GM18511 (cell line): ENCODE results near the gene MCC.

Experiments
- ATAC-seq: cut with Tn5 transposase; IDR thresholded peaks from one replicate; pipeline ENCODE4 v1.9.1; 2021; ENCODE audit warnings: mild to moderate bottlenecking, moderate library complexity; ENCODE audit not compliant: unreplicated experiment

Gene MCC

DNA sequence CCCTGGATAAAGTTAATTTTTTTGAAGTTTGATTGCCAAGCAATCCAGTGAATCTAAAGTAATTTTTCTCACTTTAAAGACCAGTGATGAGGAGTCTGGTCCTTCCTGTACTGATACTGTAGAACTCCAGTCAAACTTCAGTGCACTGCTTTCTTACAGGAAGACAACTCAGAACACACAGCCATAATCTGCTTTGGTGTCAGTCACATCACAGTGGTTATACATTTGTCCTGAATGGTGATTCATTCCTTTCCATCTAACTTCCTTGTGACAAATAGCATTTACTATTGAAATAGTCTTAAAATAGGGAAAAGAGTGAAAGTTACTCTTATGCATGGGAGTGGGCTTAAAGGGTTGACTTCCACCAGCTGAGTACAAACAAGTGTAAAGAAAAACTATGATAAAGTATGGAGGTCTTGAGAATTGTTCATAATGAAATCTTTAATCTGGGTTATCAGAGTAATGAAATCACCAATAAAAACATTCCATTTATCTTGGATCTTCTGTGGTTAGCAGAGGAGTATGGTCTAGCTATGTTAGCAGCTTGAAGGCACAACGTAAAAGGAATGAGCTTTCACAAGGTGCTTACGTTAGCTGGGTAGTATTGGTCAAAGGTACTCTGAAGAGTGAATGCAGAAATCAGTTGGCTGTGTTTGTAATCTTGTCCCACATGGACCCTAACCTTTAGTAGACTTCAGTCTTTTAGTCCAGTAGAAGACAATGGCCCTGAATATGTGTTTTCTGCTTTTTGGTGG, 470.2 kb downstream of the MCC start:
- ATAC-seq, result no peak

DNA sequence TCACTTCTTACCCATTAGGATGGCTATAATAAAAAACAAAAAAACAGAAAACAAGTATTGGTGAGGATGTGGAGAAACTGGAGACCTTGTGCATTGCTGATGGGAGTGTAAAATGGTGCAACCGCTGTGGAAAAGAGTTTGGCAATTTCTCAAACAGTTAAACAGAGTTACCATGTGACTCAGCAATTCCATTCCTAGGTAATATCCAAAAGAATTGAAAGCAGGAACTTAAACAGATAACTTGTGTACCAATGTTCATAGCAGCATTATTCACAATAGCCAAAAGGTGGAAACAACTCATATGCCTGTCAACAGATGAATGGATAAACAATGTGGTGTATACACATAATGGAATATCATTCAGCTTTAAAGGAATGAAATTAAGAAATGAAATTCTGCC, 482.8 kb downstream of the MCC start:
- no peak for ATAC-seq

- ATAC-seq, result no peak
Observed at GRCh38 chr5:113003763-113004162, 484.5 kb downstream of the MCC start.

DNA sequence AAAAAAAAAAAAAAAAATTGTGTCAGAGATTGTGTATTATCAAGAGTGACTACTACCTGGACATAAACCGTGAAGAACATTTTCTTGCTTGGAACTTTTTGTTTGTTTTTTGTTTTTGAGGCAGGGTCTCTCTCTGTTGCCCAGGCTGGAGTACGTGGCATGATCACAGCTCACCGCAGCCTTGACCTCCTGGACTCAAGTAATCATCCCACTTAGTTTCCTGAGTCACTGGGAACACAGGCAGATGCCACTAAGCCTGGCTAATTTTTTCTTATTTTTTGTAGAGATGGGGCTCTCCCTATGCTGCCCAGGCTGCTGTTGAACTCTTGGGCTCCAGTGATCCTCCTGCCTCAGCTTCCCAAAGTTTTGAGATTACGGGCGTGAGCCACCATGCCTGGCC, 485.8 kb downstream of the MCC start:
- no peak for ATAC-seq

DNA sequence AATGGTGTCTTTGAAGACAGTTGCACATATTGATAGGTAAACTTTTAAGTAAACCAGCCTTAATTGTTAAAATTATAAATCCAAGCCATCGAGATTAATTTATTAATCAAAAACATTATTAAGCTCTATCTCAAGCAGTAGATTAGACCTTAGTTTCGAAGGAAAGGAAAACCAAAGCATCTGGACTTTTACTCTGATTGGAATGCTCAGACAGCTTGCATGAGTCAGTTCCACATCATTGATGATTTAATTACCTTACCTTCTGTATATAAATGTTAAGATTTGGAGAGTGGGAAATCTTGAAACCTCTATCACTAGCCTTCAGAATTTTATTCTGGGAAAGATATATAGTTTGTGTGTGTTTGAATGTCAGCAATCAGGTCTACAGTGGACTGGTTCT, 487.8 kb downstream of the MCC start:
- no peak for ATAC-seq

DNA sequence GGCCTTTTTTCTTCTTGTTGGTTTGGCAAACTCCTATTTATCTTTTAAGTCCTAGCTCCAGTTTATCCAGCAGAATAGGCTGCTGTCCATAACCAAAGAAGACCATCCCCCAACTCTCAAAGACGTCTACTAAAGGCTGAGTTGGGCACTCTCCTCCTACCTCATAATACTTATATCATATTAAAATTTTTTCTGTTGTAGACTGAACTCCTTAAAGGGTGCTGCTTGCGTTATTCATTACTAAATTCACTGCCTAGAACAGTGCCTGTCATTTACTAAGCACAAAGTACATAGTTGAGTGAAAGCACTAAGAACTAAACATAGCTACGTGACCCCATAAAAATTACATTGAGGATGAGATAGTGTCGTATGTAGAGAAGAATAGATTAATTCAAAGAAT, 490.0 kb downstream of the MCC start:
- ATAC-seq, result no peak

DNA sequence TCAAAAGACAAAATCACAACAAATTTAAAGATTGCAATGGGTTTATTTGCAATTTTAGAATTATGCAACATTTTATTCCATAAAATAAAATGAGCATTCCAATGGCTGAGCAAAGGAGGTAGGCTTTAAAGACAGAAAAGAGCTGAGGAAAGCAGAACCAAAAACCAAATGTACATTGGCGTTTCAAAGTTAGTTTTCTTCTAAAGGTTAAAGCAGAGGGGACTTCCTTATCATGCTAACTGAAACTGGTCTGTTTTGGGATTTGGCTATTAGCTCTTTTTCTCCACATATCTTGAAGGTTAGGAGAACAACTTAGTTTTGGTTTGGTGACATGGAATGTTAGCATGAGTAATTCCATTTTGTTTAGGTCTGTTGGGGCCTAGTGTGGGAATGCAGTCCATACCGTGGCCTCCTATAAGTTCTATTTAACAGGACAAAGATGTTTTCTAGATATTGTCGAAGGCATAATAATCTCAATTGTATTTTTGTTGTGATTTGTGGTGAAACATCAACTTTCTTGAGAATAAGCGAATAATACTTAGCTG, 491.4 kb downstream of the MCC start:
- ATAC-seq, result no peak

DNA sequence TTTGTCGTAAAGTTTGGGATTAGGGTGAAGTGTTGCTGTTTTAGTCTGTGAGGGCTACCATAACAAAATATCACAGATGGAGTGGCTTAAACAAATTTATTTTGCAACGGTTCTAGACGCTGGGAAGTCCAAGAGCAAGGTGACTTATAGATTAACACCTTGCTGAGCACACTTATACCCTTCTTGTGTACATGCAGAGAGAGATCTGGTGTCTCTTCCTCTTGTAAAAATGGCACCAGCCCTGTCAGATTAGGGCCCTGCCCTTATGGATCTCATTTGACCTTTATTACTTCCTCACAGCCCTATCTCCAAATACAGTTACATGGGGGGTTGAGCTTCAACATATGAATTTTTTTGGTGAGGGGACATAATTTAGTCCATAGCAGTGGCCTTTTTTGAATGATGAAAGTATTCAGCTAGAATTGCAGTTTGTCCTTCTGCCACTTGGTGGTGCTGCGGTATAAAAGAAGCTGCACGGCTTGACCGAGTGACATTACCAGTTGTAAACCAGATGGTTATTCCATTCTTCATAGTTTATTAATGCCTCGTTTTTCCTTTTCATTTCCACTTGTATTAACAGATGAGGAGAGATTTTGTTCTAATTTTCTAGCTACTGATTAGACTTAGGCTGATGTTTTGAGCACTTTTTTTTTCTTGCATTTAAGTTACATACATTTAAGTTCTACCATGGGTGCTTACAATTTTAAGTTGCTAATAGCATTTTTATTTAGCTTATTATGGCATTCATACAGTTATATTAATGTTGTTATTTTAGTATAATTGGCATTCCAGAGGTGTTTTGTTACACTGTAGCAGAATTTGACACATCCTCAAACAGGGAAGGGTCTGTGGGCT, 492.3 kb downstream of the MCC start:
- ATAC-seq, result peak; percentile 89

DNA sequence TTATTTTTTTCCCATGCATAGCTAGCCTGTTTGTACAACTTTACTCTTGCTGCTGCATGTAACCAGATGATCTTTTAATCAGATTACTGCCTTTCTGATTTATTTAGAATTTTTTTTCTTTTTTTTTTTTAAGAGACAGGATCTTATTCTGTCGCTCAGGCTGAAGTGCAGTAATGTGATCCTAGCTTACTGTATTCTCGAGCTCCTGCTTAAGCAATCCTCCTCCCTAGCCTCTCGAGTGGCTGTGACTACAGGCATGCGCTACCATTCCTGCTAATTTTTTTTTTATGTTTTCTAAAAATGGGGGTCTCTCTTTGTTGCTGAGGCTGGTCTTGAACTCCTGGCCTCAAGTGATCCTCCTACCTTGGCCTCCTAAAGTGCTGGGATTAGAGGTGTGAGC, 502.0 kb downstream of the MCC start:
- no peak for ATAC-seq

GRCh38 chr5:112983363-112983762, 504.9 kb downstream of the MCC start:
- ATAC-seq, result no peak

GRCh38 chr5:112979723-112980122, 508.5 kb downstream of the MCC start:
- no peak for ATAC-seq

DNA sequence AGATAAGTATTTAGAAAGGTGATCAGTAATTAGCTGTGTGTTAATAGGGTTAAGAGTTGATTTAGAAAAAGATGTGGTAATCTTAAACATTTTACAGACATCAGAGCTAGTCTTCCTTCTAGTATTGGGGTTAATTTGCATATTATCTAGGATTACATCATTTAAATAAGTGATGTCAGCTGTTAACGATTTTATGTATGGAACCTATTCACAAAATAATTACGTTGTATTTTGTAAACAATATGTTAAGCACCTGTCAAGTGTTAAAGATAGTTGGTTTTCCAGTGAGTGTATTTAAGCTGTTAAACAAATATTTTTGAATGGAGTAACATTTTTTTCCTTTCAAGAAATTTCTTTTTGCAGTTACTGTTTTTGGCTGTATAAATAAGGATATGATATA, 509.4 kb downstream of the MCC start:
- no peak for ATAC-seq

DNA sequence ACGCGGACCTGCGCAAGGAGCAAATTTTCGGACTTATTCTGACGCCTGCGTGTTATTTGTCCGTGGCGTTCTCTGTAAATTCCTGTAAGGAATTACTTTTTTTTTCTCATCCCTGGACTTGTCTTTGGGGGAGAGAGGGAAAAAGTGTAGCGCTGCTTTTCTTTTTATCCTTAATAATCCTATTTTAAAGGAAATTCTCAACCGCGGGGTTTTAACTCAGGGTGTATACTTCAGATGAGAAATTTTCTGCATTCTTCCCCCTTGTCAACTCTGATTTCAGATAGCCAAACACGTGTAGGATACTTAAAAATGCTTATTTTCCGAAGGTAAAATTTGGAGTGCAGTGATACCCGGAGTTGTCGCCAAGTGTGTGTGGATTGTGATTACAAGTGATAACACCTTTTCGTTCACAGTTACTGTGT, 510.8 kb downstream of the MCC start:
- no peak for ATAC-seq

- peak; percentile 97 for ATAC-seq
Observed at GRCh38 chr5:112976432-112977309, 511.6 kb downstream of the MCC start, which contains the start of gene DCP2. Gene DCP2, plus strand, starts transcription at chr5:112976798. Its CDS starts 136 bp downstream, at chr5:112976934.

DNA sequence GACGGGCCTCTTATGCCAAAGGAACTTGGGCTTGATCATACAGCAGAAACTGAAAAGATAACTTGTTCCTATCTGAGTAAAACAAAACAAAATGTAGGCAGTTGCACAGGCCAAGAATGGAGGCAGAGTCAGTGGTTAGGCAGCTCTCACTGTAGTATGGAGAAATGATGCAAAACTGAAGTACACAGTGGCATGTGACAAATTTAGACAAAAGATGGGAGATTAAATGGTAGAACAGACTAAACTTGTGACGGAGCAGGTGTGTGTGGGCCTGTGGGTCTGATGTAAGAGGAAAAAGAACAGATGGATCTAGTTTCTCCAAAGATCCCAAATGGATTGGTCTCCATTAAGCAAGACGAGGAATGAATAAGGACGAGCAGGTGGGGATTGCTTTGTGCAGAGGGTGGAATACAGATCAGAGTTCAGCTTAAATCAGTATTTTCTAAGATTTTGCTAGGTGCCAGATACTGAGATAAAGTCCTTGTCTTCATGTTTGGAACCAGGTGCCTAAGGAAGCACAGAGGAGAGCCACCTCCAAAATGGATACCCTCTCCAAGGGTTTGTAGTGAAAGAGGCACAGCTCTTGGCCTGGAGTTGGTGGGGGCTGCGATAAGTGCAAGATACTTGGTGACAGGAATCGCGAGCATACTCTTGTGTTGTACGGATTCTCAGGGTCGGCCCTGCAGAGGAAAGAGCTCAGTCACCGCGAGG, 512.4 kb downstream of the MCC start:
- ATAC-seq, result peak; percentile 41

DNA sequence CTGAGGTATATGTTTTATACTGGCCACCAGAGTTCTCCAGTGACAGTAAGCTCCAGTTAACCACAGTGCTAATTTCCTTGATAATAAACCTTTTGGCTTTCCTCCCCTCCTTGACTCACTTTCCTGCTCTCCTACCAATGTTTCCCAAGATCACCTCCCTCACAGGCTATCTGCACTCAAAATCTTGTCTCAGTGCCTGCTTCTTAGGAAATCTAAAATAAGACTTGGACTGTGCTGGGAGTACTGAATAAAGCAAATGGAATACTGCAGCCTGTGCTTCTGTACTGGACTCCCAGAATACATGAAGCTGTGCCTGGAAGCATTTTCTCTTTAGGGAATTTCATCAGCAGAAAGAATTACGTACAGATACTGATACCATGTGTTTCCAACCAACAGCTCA, 513.4 kb downstream of the MCC start:
- no peak for ATAC-seq

- ATAC-seq, result no peak
Observed at GRCh38 chr5:112973904-112974303, 514.3 kb downstream of the MCC start.

- ATAC-seq, result no peak
Observed at GRCh38 chr5:112973036-112973435, 515.2 kb downstream of the MCC start.
